K562 (cell line): ENCODE measurements around the gene KCNH8. TPM values are rescaled to one million over a fixed set of nuclear protein-coding genes. Genes with fewer than 3 reads are reported as not detected.

Experiments
- ATAC-seq: fragments of 200-7000 bp; cut with Tn5 transposase; 3 replicates; pipeline ENCODE4 v1.9.1; 2020; ENCODE audit warnings: moderate library complexity
- BruUV-seq: library from RNA; stranded (reverse); fragments of 400-500 nt; replicated peaks from 2 replicates; lab custom pipeline; 2021; lab: Mats Ljungman, UMichigan
- CTCF ChIA-PET: fragments of 300-600 bp; formaldehyde crosslinking; extraction: SDS; loops from one replicate; lab custom pipeline; 2021; ENCODE audit warnings: low intra/inter-chr PET ratio; lab: Yijun Ruan, JAX
- POLR2A ChIA-PET: fragments of 300-600, 350-650 bp; sonication (Branson Sonifier 250); formaldehyde crosslinking; extraction: SDS; loops from one replicate; lab custom pipeline; 2021; ENCODE audit warnings: antibody characterized with exemption, inconsistent platforms; lab: Yijun Ruan, JAX
- DNase-seq, 4 experiments: peaks; one replicate each; pipeline versions ENCODE4 v3.0.0 to v3.0.0-alpha.2; 2011 to 2018; ENCODE audit warnings: low spot score in 3 of 4, mixed read lengths in 3 of 4; ENCODE audit errors: extremely low read depth in 1 of 4
- FAIRE-seq: peaks from 2 replicates; lab custom pipeline; 2011; peaks lifted over from hg19 to GRCh38; lab: Jason Lieb, UNC
- H2AFZ ChIP-seq: 2 replicates; pipeline ENCODE4 v1.6.0; 2011; ENCODE audit warnings: low read depth, low read length, control low read depth, inconsistent platforms
- H3K27ac ChIP-seq: fragments of 200-600 bp; 3 replicates; pipeline ENCODE4 v1.8.0; 2011; ENCODE audit warnings: low read depth, mild to moderate bottlenecking, control low read depth, inconsistent platforms, low read length, moderate library complexity, mixed read lengths; ENCODE audit errors: extremely low read depth
- H3K27me3 ChIP-seq, 2 experiments: fragments of 300-600 bp in 1 of 2; 2 replicates in 1 of 2; 3 replicates in 1 of 2; pipeline versions ENCODE4 v1.6.0 to v1.8.0; 2011; ENCODE audit warnings: inconsistent platforms in 2 of 2, low read length in 2 of 2, mild to moderate bottlenecking in 1 of 2, mixed read lengths in 1 of 2, moderate library complexity in 1 of 2; ENCODE audit not compliant: control insufficient read depth in 2 of 2, insufficient read depth in 2 of 2
- H3K36me3 ChIP-seq: fragments of 300-600 bp; 3 replicates; pipeline ENCODE4 v1.8.0; 2011; ENCODE audit warnings: mild to moderate bottlenecking, low read length, inconsistent platforms; ENCODE audit not compliant: control insufficient read depth, insufficient read depth
- H3K4me1 ChIP-seq, 2 experiments: fragments of 200-600 bp in 1 of 2; replicated peaks in 1 of 2; 2 replicates in 1 of 2; 3 replicates in 1 of 2; pipeline versions ENCODE4 v1.5.1 to v1.8.0; 2011; ENCODE audit warnings: inconsistent platforms in 2 of 2, low read length in 2 of 2, mild to moderate bottlenecking in 1 of 2, mixed read lengths in 1 of 2, moderate library complexity in 1 of 2; ENCODE audit not compliant: control insufficient read depth in 2 of 2, insufficient read depth in 2 of 2
- H3K4me2 ChIP-seq: 2 replicates; pipeline ENCODE4 v1.6.1; 2011; ENCODE audit warnings: low read length, control low read depth, inconsistent platforms, mixed read lengths; ENCODE audit not compliant: insufficient read depth
- H3K4me3 ChIP-seq: fragments of 200-600 bp; sonication (generic), shearing (Covaris generic); 2 replicates; pipeline ENCODE4 v1.5.1; 2016; ENCODE audit warnings: control low read depth, inconsistent platforms
- H3K79me2 ChIP-seq: fragments of 200-600 bp; 3 replicates; pipeline ENCODE4 v1.8.0; 2011; ENCODE audit warnings: low read length, inconsistent platforms; ENCODE audit not compliant: control insufficient read depth, insufficient read depth
- H3K9ac ChIP-seq, 2 experiments: 2 replicates each; pipeline versions ENCODE4 v1.6.0 to v1.6.1; 2011; ENCODE audit warnings: low read depth in 2 of 2, low read length in 2 of 2, control low read depth in 1 of 2, inconsistent platforms in 1 of 2, mild to moderate bottlenecking in 1 of 2, mixed read lengths in 1 of 2; ENCODE audit not compliant: insufficient read depth in 1 of 2
- H3K9me1 ChIP-seq: one replicate; pipeline ENCODE4 v1.6.0; 2011; ENCODE audit warnings: inconsistent platforms, mild to moderate bottlenecking, low read length, moderate library complexity; ENCODE audit not compliant: control insufficient read depth, insufficient read depth
- H3K9me3 ChIP-seq: replicated peaks from 2 replicates; pipeline ENCODE4 v1.5.1; 2011; ENCODE audit warnings: low read depth, low read length, inconsistent platforms; ENCODE audit not compliant: control insufficient read depth, insufficient read depth
- H4K20me1 ChIP-seq: replicated peaks from 2 replicates; pipeline ENCODE4 v1.6.1; 2011; ENCODE audit warnings: low read length, inconsistent platforms, mixed read lengths; ENCODE audit not compliant: control insufficient read depth, insufficient read depth
- ATF7 ChIP-seq: fragments of 450-650 bp; IDR thresholded peaks from 2 replicates; pipeline ENCODE4 v1.7.1; 2014; ENCODE audit warnings: mild to moderate bottlenecking, moderate library complexity
- BRD9 ChIP-seq: fragments of 450-650 bp; IDR thresholded peaks from 2 replicates; pipeline ENCODE4 v1.6.1; 2018; ENCODE audit warnings: low read depth; ENCODE audit not compliant: partially characterized antibody
- CCNT2 ChIP-seq: IDR thresholded peaks from 2 replicates; pipeline ENCODE4 v1.6.1; 2011; ENCODE audit warnings: borderline replicate concordance, low read depth, mild to moderate bottlenecking, moderate library complexity, mixed read lengths, low read length; ENCODE audit not compliant: insufficient read length; ENCODE audit errors: extremely low read depth
- E2F3 ChIP-seq: fragments of 250-450 bp; sonication (Bioruptor Pico); IDR thresholded peaks from 2 replicates; pipeline ENCODE4 v1.4.0; 2020; ENCODE audit warnings: mild to moderate bottlenecking
- FOXK2 ChIP-seq, 2 experiments: fragments of 450-650 bp; IDR thresholded peaks in 1 of 2; conservative IDR thresholded peaks in 1 of 2; 2 replicates each; pipeline ENCODE4 v1.6.1; 2016; ENCODE audit warnings: low read depth in 2 of 2, mild to moderate bottlenecking in 1 of 2
- NCOA1 ChIP-seq: fragments of 450-650 bp; IDR thresholded peaks from 2 replicates; pipeline ENCODE4 v1.6.1; 2016; ENCODE audit warnings: low read depth
- RFX1 ChIP-seq: fragments of 450-650 bp; IDR thresholded peaks from 2 replicates; pipeline ENCODE4 v1.6.1; 2016; ENCODE audit warnings: mild to moderate bottlenecking, moderate library complexity
- SAFB2 ChIP-seq: fragments of 200-400 bp; formaldehyde crosslinking; IDR thresholded peaks from 2 replicates; pipeline ENCODE4 v1.6.1; 2018; ENCODE audit warnings: borderline replicate concordance, low read length, low read depth, moderate library complexity; ENCODE audit not compliant: severe bottlenecking
- TRIM25 ChIP-seq: fragments of 450-650 bp; IDR thresholded peaks from 2 replicates; pipeline ENCODE4 v1.7.0; 2016; ENCODE audit warnings: borderline replicate concordance
- ZNF263 ChIP-seq: sonication (generic); formaldehyde crosslinking; IDR thresholded peaks from 2 replicates; pipeline ENCODE4 v1.8.0; 2022; ENCODE audit warnings: mild to moderate bottlenecking, missing genetic modification reagents, borderline replicate concordance
- WGBS: fragments of 100-300 bp; shearing (Covaris generic); methylation state at CpG from one replicate; pipeline ENCODE4 v1.1.6; 2016; ENCODE audit warnings: low coverage, mixed read lengths; ENCODE audit not compliant: insufficient coverage; ENCODE audit errors: missing lambda C conversion rate; 5-methylcytosine and 5-hydroxymethylcytosine counted together
- in situ Hi-C: fragments of 300-500 bp; cut with MboI; formaldehyde crosslinking; loops from 4 replicates; pipeline ENCODE4 v1.15.0; 2018; ENCODE audit warnings: inconsistent platforms, mixed read lengths
- intact Hi-C: fragments of 100-400 bp; cut with micrococcal nuclease; formaldehyde crosslinking; loops from 2 replicates; pipeline ENCODE4 v1.14.2; 2022
- polyA plus RNA-seq, 8 experiments: library from polyadenylated mRNA; depleted of rRNA in 4 of 8; stranded (reverse) in 5 of 8; unstranded in 3 of 8; fragments of >200 nt; fragmentation: Nextera tagmentation in 2 of 8; fragmentation: Illumina TruSeq in 1 of 8; extraction: Ambion mirVana in 2 of 8; extraction: Trizol in 1 of 8; gene quantifications; 2 replicates each; pipeline versions ENCODE4 v1.2.1 to v1.2.3, GENCODE V29; 2011 to 2014; ENCODE audit warnings: inconsistent platforms in 1 of 8, missing spikeins in 1 of 8
- total RNA-seq, 7 experiments: library from RNA; depleted of rRNA in 6 of 7; stranded (reverse); fragments of >200 nt in 6 of 7; fragmentation: Illumina TruSeq in 2 of 7; extraction: Trizol in 2 of 7; gene quantifications; 2 replicates each; pipeline versions ENCODE4 v1.2.1 to v1.2.3, GENCODE V29; 2011 to 2021; ENCODE audit warnings: low replicate concordance in 1 of 7
- TF ChIP-seq, protein P1 (sequence below): fragments of 250-450 bp; sonication (Bioruptor Pico); IDR thresholded peaks from 2 replicates; pipeline ENCODE4 v1.8.0; 2022; ENCODE audit warnings: moderate library complexity, mild to moderate bottlenecking, inconsistent platforms

Gene KCNH8
- total and polyA plus RNA-seq, 9 of the 15 experiments (the other 6 are each of a cell fraction or from before 2014, with no cell fraction given), result 0.02 to 0.08 (median 0.04) TPM; not detected in 6

GRCh38 chr3:19254784-19255338, 106.6 kb downstream of the KCNH8 start:
- no peak overlapping the region for H3K27ac ChIP-seq
- no peak overlapping the region for H2AFZ ChIP-seq
- WGBS, result 2% methylated on average over 5 of the region's 5 CpGs
- H3K36me3 ChIP-seq, result no peaks in the 10 kb centered on the region
- H3K9me3 ChIP-seq, result no peaks in the 10 kb centered on the region
- POLR2A ChIA-PET, result no interaction called here
- ATAC-seq (no peak), FAIRE-seq (no peak), DNase-seq (no peak)
- no peaks in the 10 kb centered on the region for H3K9me1 ChIP-seq
- no peak overlapping the region for H3K4me3 ChIP-seq
- in situ Hi-C loops, result no loop called here
- CTCF ChIA-PET, result no interaction called here
- intact Hi-C loops, result no loop called here
- H3K79me2 ChIP-seq, result no peaks in the 10 kb centered on the region
- H4K20me1 ChIP-seq, result no peaks in the 10 kb centered on the region
- TF ChIP-seq E2F3 (CRISPR knock-in tag) (no peak), CCNT2 (no peak), BRD9 (no peak), NCOA1 (no peak), ATF7 (no peak), SAFB2 (no peak), TRIM25 (no peak), FOXK2 (conservative IDR thresholded peaks at IDR 0.05 in 1 of 2, IDR thresholded peaks at IDR 0.05 in 1 of 2; ENCODE audit: low read depth in 2 of 2) (no peak), ZNF263 (CRISPR knock-in tag) (no peak), RFX1 (no peak)
- TF ChIP-seq, protein P1, sequence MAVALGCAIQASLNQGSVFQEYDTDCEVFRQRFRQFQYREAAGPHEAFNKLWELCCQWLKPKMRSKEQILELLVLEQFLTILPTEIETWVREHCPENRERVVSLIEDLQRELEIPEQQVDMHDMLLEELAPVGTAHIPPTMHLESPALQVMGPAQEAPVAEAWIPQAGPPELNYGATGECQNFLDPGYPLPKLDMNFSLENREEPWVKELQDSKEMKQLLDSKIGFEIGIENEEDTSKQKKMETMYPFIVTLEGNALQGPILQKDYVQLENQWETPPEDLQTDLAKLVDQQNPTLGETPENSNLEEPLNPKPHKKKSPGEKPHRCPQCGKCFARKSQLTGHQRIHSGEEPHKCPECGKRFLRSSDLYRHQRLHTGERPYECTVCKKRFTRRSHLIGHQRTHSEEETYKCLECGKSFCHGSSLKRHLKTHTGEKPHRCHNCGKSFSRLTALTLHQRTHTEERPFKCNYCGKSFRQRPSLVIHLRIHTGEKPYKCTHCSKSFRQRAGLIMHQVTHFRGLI (CRISPR knock-in tag), result no peak
- H3K9ac ChIP-seq, result no peak overlapping the region
- H3K27me3 ChIP-seq, result no peaks in the 10 kb centered on the region
- H3K4me1 ChIP-seq, result no peaks in the 10 kb centered on the region
- H3K4me2 ChIP-seq, result no peak overlapping the region
- no TSS peak for BruUV-seq
